HG02623 (cell line): Measurements from ENCODE around the gene TMEM114.
"Not testable (repeated sequence)": the region's sequence is repeated elsewhere in the genome, so short reads cannot be mapped to it uniquely, and the experiment has no call there.

ENCODE experiments used
- ATAC-seq: cut with Tn5 transposase; IDR thresholded peaks from one replicate; pipeline ENCODE4 v1.9.1; 2021; ENCODE audit warnings: moderate library complexity; ENCODE audit not compliant: unreplicated experiment

TMEM114 gene

GRCh38 chr16:8576141-8577004 lies 13.9 kb downstream of the TMEM114 start:
- ATAC-seq = no peak

- no peak for ATAC-seq
Observed at GRCh38 chr16:8575399-8575798, 14.9 kb downstream of the TMEM114 start.

GRCh38 chr16:8572919-8573724 lies 17.2 kb downstream of the TMEM114 start:
- ATAC-seq = no peak

GRCh38 chr16:8572063-8572918 lies 18.0 kb downstream of the TMEM114 start:
- ATAC-seq = no peak

GRCh38 chr16:8571061-8571596 lies 19.2 kb downstream of the TMEM114 start:
- ATAC-seq = no peak

GRCh38 chr16:8570393-8570792 lies 19.9 kb downstream of the TMEM114 start:
- ATAC-seq = not testable (repeated sequence)

GRCh38 chr16:8569650-8570346 lies 20.5 kb downstream of the TMEM114 start:
- no peak for ATAC-seq

GRCh38 chr16:8568231-8568617 lies 22.1 kb downstream of the TMEM114 start:
- no peak for ATAC-seq

- peak; percentile 81 for ATAC-seq
Observed at GRCh38 chr16:8567355-8568230, 22.7 kb downstream of the TMEM114 start.

GRCh38 chr16:8565498-8565897 lies 24.8 kb downstream of the TMEM114 start:
- no peak for ATAC-seq

- no peak for ATAC-seq
Observed at GRCh38 chr16:8564934-8565345, 25.4 kb downstream of the TMEM114 start.

- ATAC-seq = not testable (repeated sequence)
Observed at GRCh38 chr16:8563944-8564540, 26.3 kb downstream of the TMEM114 start.

GRCh38 chr16:8561496-8561895 lies 28.8 kb downstream of the TMEM114 start:
- ATAC-seq = no peak

GRCh38 chr16:8555400-8555799 lies 34.9 kb downstream of the TMEM114 start:
- no peak for ATAC-seq

- no peak for ATAC-seq
Observed at GRCh38 chr16:8554881-8555280, 35.4 kb downstream of the TMEM114 start.

GRCh38 chr16:8554022-8554421 lies 36.3 kb downstream of the TMEM114 start:
- no peak for ATAC-seq

- no peak for ATAC-seq
Observed at GRCh38 chr16:8552487-8553221, 37.7 kb downstream of the TMEM114 start.
